ENCODE data around the gene MEDAG.

Gene MEDAG

GRCh38 chr13:30934803-30935202 lies 28.7 kb downstream of the MEDAG start:
- no peak for DNase-seq (ENCODE audit: low read depth)
- TF ChIP-seq CTCF (IDR thresholded peaks at IDR 0.05; ENCODE audit: low read length, missing control alignments), result no peak
- H3K4me3 ChIP-seq (replicated peaks; ENCODE audit: low read depth, low read length), result no peak overlapping the region

GRCh38 chr13:30936971-30937370 lies 30.9 kb downstream of the MEDAG start:
- no peak overlapping the region for H3K4me3 ChIP-seq (replicated peaks; ENCODE audit: low read depth, low read length)
- no peak for TF ChIP-seq CTCF (IDR thresholded peaks at IDR 0.05; ENCODE audit: low read length, missing control alignments)
- DNase-seq (ENCODE audit: low read depth), result no peak

- no peak for TF ChIP-seq CTCF (IDR thresholded peaks at IDR 0.05; ENCODE audit: low read length, missing control alignments)
- DNase-seq (ENCODE audit: low read depth), result no peak
- no peak overlapping the region for H3K4me3 ChIP-seq (replicated peaks; ENCODE audit: low read depth, low read length)
These were observed 37.8 kb downstream of the MEDAG start for GRCh38 chr13:30943881-30944280.

- TF ChIP-seq CTCF (IDR thresholded peaks at IDR 0.05; ENCODE audit: low read length, missing control alignments), result no peak
- no peak overlapping the region for H3K4me3 ChIP-seq (replicated peaks; ENCODE audit: low read depth, low read length)
- no peak for DNase-seq (ENCODE audit: low read depth)
These were observed 51.3 kb downstream of the MEDAG start for GRCh38 chr13:30957258-30957943.

- no peak for TF ChIP-seq CTCF (IDR thresholded peaks at IDR 0.05; ENCODE audit: low read length, missing control alignments)
- no peak overlapping the region for H3K4me3 ChIP-seq (replicated peaks; ENCODE audit: low read depth, low read length)
- DNase-seq (ENCODE audit: low read depth), result no peak
These were observed 53.6 kb downstream of the MEDAG start for GRCh38 chr13:30959678-30960077.

- TF ChIP-seq CTCF (IDR thresholded peaks at IDR 0.05; ENCODE audit: low read length, missing control alignments), result no peak
- no peak overlapping the region for H3K4me3 ChIP-seq (replicated peaks; ENCODE audit: low read depth, low read length)
- DNase-seq (ENCODE audit: low read depth), result peak; percentile 46
These were observed 57.7 kb downstream of the MEDAG start for GRCh38 chr13:30963791-30964190.

- H3K4me3 ChIP-seq (replicated peaks; ENCODE audit: low read depth, low read length), result no peak overlapping the region
- DNase-seq (ENCODE audit: low read depth), result no peak
- no peak for TF ChIP-seq CTCF (IDR thresholded peaks at IDR 0.05; ENCODE audit: low read length, missing control alignments)
These were observed 59.3 kb downstream of the MEDAG start for GRCh38 chr13:30965380-30965779.
